Measurements from ENCODE around the gene MGAT5.

GRCh38 chr2:134315471-134315870 lies 61.6 kb downstream of the MGAT5 start:
- TF ChIP-seq POLR2A (IDR thresholded peaks at IDR 0.05) = no peak
- TF ChIP-seq CTCF (IDR thresholded peaks at IDR 0.05) = no peak
